Osteoblast (primary cell): Measurements from ENCODE around the gene TEC. TPM values are rescaled to one million over a fixed set of nuclear protein-coding genes. Genes with fewer than 3 reads are reported as not detected.

Experiments used
- DNase-seq: peaks from one replicate; pipeline ENCODE4 v3.0.0; 2011; ENCODE audit warnings: low spot score, mixed read lengths; ENCODE audit not compliant: insufficient read length; ENCODE audit errors: missing footprints
- H2AFZ ChIP-seq: 2 replicates; pipeline ENCODE4 v1.6.0; 2011; ENCODE audit warnings: mild to moderate bottlenecking, low read length
- H3K27ac ChIP-seq: 2 replicates; pipeline ENCODE4 v1.5.1; 2011; ENCODE audit warnings: mild to moderate bottlenecking, low read depth, low read length, moderate library complexity
- H3K27me3 ChIP-seq: 2 replicates; pipeline ENCODE4 v1.6.0; 2012; ENCODE audit warnings: mild to moderate bottlenecking, control low read depth, inconsistent platforms, low read length, moderate library complexity; ENCODE audit not compliant: insufficient read depth
- H3K36me3 ChIP-seq: 2 replicates; pipeline ENCODE4 v1.5.1; 2011; ENCODE audit warnings: mild to moderate bottlenecking, low read length, control low read depth, moderate library complexity; ENCODE audit not compliant: insufficient read depth
- H3K4me1 ChIP-seq: 2 replicates; pipeline ENCODE4 v1.5.1; 2011; ENCODE audit warnings: mild to moderate bottlenecking, low read length, control low read depth, moderate library complexity; ENCODE audit not compliant: insufficient read depth
- H3K4me2 ChIP-seq: 2 replicates; pipeline ENCODE4 v1.6.0; 2011; ENCODE audit warnings: mild to moderate bottlenecking, low read length; ENCODE audit not compliant: insufficient read depth
- H3K4me3 ChIP-seq: fragments of 200-600 bp; sonication (generic); 3 replicates; pipeline ENCODE4 v1.5.1; 2012; ENCODE audit warnings: mild to moderate bottlenecking, low read length, inconsistent platforms; ENCODE audit not compliant: insufficient read depth
- H3K79me2 ChIP-seq: 2 replicates; pipeline ENCODE4 v1.6.0; 2012; ENCODE audit warnings: mild to moderate bottlenecking, low read length, control low read depth, inconsistent platforms; ENCODE audit not compliant: insufficient read depth
- H3K9me3 ChIP-seq: 2 replicates; pipeline ENCODE4 v1.5.1; 2011; ENCODE audit warnings: low read depth, low read length, control low read depth
- H4K20me1 ChIP-seq: 2 replicates; pipeline ENCODE4 v1.6.0; 2012; ENCODE audit warnings: mild to moderate bottlenecking, low read length, control low read depth; ENCODE audit not compliant: insufficient read depth
- total RNA-seq: library from RNA; depleted of rRNA; stranded (reverse); fragments of >200 nt; gene quantifications from 2 replicates; pipeline ENCODE4 v1.2.3, GENCODE V29; 2012
- TF ChIP-seq, protein P1 (sequence below): IDR thresholded peaks from 2 replicates; pipeline ENCODE4 v1.5.1; 2011; ENCODE audit warnings: mild to moderate bottlenecking, low read depth, low read length, moderate library complexity; ENCODE audit errors: extremely low read depth

The TEC gene
- total RNA-seq, 1 donor = 1.8 TPM

DNA sequence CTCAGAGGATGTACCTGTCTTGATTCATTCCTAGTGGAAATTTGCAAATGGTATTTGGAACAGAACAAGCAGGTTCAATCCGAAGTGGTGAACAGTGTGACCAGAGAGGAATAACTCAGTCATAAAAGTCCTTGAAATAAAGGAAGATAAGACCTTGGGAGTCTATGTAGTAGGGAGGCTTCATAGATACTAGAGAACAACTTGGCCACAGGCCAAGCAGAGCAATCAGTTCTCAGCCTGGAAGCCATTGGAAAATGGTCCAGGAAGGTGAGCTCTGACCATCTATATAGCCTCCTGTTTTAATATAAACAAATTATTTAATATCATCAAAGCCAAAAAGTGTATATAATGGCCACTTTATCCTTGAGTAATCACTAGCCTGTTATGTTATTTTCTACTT lies 146.9 kb downstream of the TEC start:
- H3K27ac ChIP-seq = no peak overlapping the region
- no peaks in the 10 kb centered on the region for H3K36me3 ChIP-seq
- H3K79me2 ChIP-seq = no peaks in the 10 kb centered on the region
- H3K4me1 ChIP-seq = peaks cover 7% of the 10 kb centered on the region
- no peak overlapping the region for H2AFZ ChIP-seq
- H3K4me2 ChIP-seq = no peak overlapping the region
- H4K20me1 ChIP-seq = no peaks in the 10 kb centered on the region
- H3K27me3 ChIP-seq = peaks cover 10% of the 10 kb centered on the region
- DNase-seq = no peak
- H3K9me3 ChIP-seq = no peaks in the 10 kb centered on the region
- no peak overlapping the region for H3K4me3 ChIP-seq
- TF ChIP-seq, protein P1, sequence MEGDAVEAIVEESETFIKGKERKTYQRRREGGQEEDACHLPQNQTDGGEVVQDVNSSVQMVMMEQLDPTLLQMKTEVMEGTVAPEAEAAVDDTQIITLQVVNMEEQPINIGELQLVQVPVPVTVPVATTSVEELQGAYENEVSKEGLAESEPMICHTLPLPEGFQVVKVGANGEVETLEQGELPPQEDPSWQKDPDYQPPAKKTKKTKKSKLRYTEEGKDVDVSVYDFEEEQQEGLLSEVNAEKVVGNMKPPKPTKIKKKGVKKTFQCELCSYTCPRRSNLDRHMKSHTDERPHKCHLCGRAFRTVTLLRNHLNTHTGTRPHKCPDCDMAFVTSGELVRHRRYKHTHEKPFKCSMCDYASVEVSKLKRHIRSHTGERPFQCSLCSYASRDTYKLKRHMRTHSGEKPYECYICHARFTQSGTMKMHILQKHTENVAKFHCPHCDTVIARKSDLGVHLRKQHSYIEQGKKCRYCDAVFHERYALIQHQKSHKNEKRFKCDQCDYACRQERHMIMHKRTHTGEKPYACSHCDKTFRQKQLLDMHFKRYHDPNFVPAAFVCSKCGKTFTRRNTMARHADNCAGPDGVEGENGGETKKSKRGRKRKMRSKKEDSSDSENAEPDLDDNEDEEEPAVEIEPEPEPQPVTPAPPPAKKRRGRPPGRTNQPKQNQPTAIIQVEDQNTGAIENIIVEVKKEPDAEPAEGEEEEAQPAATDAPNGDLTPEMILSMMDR = no peak

DNA sequence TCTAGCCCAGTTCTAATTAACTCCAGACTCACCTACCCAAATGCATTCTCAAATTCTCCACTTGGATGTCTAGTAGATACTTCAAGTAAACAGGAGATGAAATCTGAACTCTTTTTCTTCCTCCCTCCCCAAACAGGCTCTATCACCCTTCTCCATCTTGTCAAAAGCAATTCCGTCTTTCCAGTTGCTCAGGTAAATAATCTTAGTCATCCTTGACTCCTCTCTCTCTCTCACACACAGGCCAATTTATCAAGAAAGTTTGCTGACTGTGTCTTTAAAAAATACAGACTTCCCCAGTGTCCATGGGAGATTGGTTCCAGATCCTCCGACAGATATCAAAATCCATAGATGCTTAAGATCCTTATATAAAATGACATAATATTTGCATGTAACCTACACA lies 148.5 kb downstream of the TEC start:
- Histone ChIP-seq H3K4me2 (no peak overlapping the region), H3K4me3 (no peak overlapping the region), H3K9me3 (no peaks in the 10 kb centered on the region), H3K27ac (no peak overlapping the region), H2AFZ (no peak overlapping the region), H3K27me3 (peaks cover 10% of the 10 kb centered on the region), H3K36me3 (no peaks in the 10 kb centered on the region), H4K20me1 (no peaks in the 10 kb centered on the region), H3K4me1 (no peaks in the 10 kb centered on the region), H3K79me2 (no peaks in the 10 kb centered on the region)
- TF ChIP-seq, protein P1 = no peak
- no peak for DNase-seq

DNA sequence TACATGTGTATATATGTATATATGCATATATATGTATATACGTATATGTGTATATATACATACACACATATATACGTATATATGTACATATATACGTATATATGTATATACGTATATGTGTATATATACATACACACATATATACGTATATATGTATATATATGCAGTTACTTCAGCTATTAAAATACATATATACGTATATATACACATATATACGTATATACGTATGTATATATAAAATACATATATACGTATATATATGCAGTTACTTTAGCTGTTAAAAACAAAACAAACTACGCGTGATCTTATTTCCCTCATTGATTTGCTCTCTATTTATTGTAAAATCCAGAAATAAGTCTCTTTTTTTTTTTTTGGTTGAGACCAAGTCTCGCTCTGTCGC lies 149.5 kb downstream of the TEC start:
- Histone ChIP-seq H3K27ac (no peak overlapping the region), H3K4me2 (no peak overlapping the region), H3K27me3 (peaks cover 10% of the 10 kb centered on the region), H3K36me3 (no peaks in the 10 kb centered on the region), H3K9me3 (no peaks in the 10 kb centered on the region), H3K4me1 (no peaks in the 10 kb centered on the region), H3K79me2 (no peaks in the 10 kb centered on the region), H4K20me1 (no peaks in the 10 kb centered on the region), H2AFZ (no peak overlapping the region), H3K4me3 (no peak overlapping the region)
- TF ChIP-seq, protein P1 = no peak
- DNase-seq = no peak

DNA sequence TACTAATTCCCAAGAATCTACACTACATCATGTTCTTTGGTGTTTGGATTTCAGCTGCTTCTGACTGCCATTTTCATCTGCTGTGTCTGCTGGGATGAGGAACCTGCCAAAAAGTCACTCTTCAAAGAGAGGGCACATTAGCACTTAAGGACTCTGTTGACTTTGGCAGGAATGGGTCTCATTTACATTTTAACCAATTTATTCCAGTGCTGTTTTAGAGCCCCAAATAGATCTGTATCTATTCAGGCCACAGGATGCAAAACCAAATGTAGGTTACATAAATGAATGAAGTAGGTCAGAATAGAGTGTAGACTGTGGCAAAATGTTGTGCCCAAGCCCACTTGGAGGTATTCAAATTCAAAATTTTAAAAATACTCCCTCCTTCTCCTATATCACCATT lies 150.0 kb downstream of the TEC start:
- no peaks in the 10 kb centered on the region for H4K20me1 ChIP-seq
- no peak overlapping the region for H3K27ac ChIP-seq
- H3K9me3 ChIP-seq = no peaks in the 10 kb centered on the region
- H2AFZ ChIP-seq = no peak overlapping the region
- no peak for DNase-seq
- peaks cover 10% of the 10 kb centered on the region for H3K27me3 ChIP-seq
- H3K4me1 ChIP-seq = no peaks in the 10 kb centered on the region
- no peaks in the 10 kb centered on the region for H3K79me2 ChIP-seq
- H3K4me3 ChIP-seq = no peak overlapping the region
- TF ChIP-seq, protein P1 = no peak
- no peaks in the 10 kb centered on the region for H3K36me3 ChIP-seq
- no peak overlapping the region for H3K4me2 ChIP-seq
